ENCODE measurements around the gene RUVBL2.

The RUVBL2 gene

DNA sequence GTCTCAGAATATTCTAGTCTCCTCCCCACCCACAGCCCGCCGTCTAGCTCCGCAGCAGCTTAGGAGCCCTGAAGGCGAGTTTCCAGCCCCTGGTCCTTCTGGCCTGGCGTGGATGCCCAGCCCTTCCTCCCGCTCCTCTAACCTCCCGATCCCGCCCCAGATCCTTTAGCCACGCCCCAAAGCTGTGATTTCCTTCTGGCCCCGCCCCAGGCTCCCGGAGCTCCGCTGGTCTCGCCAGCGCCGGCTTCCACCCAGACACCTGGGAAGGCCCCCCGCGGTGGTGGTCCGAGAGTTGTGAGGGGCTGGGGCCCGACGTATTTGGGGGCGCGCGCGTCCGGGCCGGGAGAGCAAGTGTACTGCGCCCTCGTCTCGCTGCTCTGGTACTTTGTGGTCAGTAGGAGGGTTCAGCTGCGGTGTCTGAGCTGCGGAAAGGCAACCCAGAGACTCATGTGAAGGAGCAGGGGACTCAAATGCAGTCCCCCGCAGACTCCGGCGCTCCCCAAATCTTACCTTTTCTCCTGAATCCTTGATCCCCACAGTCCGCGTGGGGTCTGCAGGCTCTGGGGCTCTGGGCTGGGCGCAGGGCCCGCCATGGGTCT is 64.0 kb downstream of the RUVBL2 start, which contains the start of gene CGB7:
CGB7 (minus strand) TSS at position 114 of the 599 bp plus-strand sequence. CDS start 2,374 bp downstream, outside the sequence.
- Histone ChIP-seq H3K4me1 (ENCODE audit: control insufficient read depth, low read depth, low read length) (no peaks in the 10 kb centered on the region), H2AK5ac (ENCODE audit: low read length) (no peak within 1 kb of the TSS), H2BK5ac (ENCODE audit: low read length) (no peak within 1 kb of the TSS), H4K5ac (ENCODE audit: low read length) (no peak within 1 kb of the TSS), H3K56ac (ENCODE audit: low read length) (peak within 1 kb of the TSS; percentile 84), H3K27me3 (ENCODE audit: insufficient read depth, low read length, poor library complexity) (peaks cover 2% of the 10 kb centered on the region), H3K18ac (ENCODE audit: low read length) (no peak within 1 kb of the TSS), H3K23ac (ENCODE audit: low read length) (no peak within 1 kb of the TSS), H3K9ac (ENCODE audit: low read length) (peak within 1 kb of the TSS; percentile 65), H2BK120ac (ENCODE audit: low read depth, low read length) (no peak within 1 kb of the TSS), H3K79me1 (ENCODE audit: low read length) (no peaks in the 10 kb centered on the region), H3K27ac (ENCODE audit: low read depth, low read length) (no peak within 1 kb of the TSS), H3K4ac (ENCODE audit: low read depth, low read length) (no peak within 1 kb of the TSS), H2BK15ac (replicated peaks; ENCODE audit: low read depth) (no peak within 1 kb of the TSS), H4K8ac (ENCODE audit: low read depth, low read length) (no peak within 1 kb of the TSS), H3K4me3 (ENCODE audit: low read length) (no peak within 1 kb of the TSS), H3K36me3 (ENCODE audit: control insufficient read depth, insufficient read depth, low read length) (no peaks in the 10 kb centered on the region), H3K79me2 (ENCODE audit: control insufficient read depth, insufficient read depth, low read length) (no peaks in the 10 kb centered on the region), H3K4me2 (ENCODE audit: low read length) (peak within 1 kb of the TSS; percentile 38)
- DNase-seq: peak; percentile 69
- WGBS (ENCODE audit: extremely low coverage, insufficient coverage, low lambda C conversion rate): no CpG with 5 or more reads among the region's 38 CpGs

DNA sequence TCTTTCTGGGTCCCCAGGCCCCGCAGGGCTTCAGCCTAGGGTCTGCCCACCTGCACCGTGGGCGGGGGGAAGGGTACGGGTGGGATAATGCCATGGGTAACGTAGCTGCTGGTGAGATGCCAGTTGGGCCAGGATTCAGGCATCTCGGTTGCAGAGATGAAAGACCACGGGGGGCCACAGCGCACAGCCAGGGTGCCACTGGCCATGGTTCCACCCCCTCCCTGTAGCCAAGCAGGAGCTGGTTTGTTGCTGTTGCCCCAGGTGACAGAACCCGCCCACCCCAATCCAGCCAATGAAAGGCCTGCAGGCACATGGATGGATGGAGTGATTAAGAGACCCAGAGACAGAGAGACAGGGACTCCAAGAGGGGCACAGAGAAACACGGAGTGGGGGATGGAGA is 64.9 kb downstream of the RUVBL2 start:
- no peaks in the 10 kb centered on the region for H3K4me1 ChIP-seq (ENCODE audit: control insufficient read depth, low read depth, low read length)
- H3K36me3 ChIP-seq (ENCODE audit: control insufficient read depth, insufficient read depth, low read length): no peaks in the 10 kb centered on the region
- no peaks in the 10 kb centered on the region for H3K79me2 ChIP-seq (ENCODE audit: control insufficient read depth, insufficient read depth, low read length)
- H2BK120ac ChIP-seq (ENCODE audit: low read depth, low read length): no peak overlapping the region
- H2AK5ac ChIP-seq (ENCODE audit: low read length): no peak overlapping the region
- WGBS (ENCODE audit: extremely low coverage, insufficient coverage, low lambda C conversion rate): no CpG with 5 or more reads among the region's 10 CpGs
- H3K9ac ChIP-seq (ENCODE audit: low read length): no peak overlapping the region
- H3K79me1 ChIP-seq (ENCODE audit: low read length): no peaks in the 10 kb centered on the region
- H2BK5ac ChIP-seq (ENCODE audit: low read length): no peak overlapping the region
- DNase-seq: peak; percentile 41
- H4K5ac ChIP-seq (ENCODE audit: low read length): no peak overlapping the region
- H3K27ac ChIP-seq (ENCODE audit: low read depth, low read length): no peak overlapping the region
- H3K4me3 ChIP-seq (ENCODE audit: low read length): no peak overlapping the region
- peaks cover 2% of the 10 kb centered on the region for H3K27me3 ChIP-seq (ENCODE audit: insufficient read depth, low read length, poor library complexity)
- no peak overlapping the region for H3K4me2 ChIP-seq (ENCODE audit: low read length)
- no peak overlapping the region for H2BK15ac ChIP-seq (replicated peaks; ENCODE audit: low read depth)
- no peak overlapping the region for H3K4ac ChIP-seq (ENCODE audit: low read depth, low read length)
- no peak overlapping the region for H4K8ac ChIP-seq (ENCODE audit: low read depth, low read length)
- H3K56ac ChIP-seq (ENCODE audit: low read length): no peak overlapping the region
- no peak overlapping the region for H3K18ac ChIP-seq (ENCODE audit: low read length)
- no peak overlapping the region for H3K23ac ChIP-seq (ENCODE audit: low read length)

DNA sequence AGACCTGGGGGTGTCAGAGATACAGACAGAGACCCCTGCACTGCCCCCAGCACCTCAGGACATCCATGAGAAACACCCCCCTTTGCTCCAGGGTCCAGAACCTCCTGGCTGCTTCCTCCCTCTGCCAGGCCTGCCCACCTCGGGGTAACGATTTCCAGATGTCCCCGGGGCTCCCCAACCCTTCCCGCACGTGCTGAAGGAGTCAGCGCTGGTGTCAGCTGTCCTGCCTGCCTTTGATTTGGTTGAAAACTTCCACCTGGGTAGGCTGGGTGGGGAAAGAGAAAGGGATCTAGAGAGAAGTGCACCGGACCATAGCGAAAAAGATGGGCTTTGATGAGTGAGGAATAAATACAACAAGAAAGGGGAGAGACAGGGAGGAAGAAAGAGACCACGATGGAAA is 65.4 kb downstream of the RUVBL2 start:
- H3K23ac ChIP-seq (ENCODE audit: low read length): no peak overlapping the region
- no peak overlapping the region for H3K4ac ChIP-seq (ENCODE audit: low read depth, low read length)
- H4K8ac ChIP-seq (ENCODE audit: low read depth, low read length): no peak overlapping the region
- no peak overlapping the region for H2BK5ac ChIP-seq (ENCODE audit: low read length)
- no peak overlapping the region for H3K4me2 ChIP-seq (ENCODE audit: low read length)
- H3K27me3 ChIP-seq (ENCODE audit: insufficient read depth, low read length, poor library complexity): peaks cover 2% of the 10 kb centered on the region
- no peak overlapping the region for H2BK120ac ChIP-seq (ENCODE audit: low read depth, low read length)
- H3K56ac ChIP-seq (ENCODE audit: low read length): no peak overlapping the region
- no peaks in the 10 kb centered on the region for H3K79me2 ChIP-seq (ENCODE audit: control insufficient read depth, insufficient read depth, low read length)
- no peak overlapping the region for H3K4me3 ChIP-seq (ENCODE audit: low read length)
- H3K36me3 ChIP-seq (ENCODE audit: control insufficient read depth, insufficient read depth, low read length): no peaks in the 10 kb centered on the region
- H2BK15ac ChIP-seq (replicated peaks; ENCODE audit: low read depth): no peak overlapping the region
- H4K5ac ChIP-seq (ENCODE audit: low read length): no peak overlapping the region
- WGBS (ENCODE audit: extremely low coverage, insufficient coverage, low lambda C conversion rate): no CpG with 5 or more reads among the region's 9 CpGs
- no peaks in the 10 kb centered on the region for H3K79me1 ChIP-seq (ENCODE audit: low read length)
- no peaks in the 10 kb centered on the region for H3K4me1 ChIP-seq (ENCODE audit: control insufficient read depth, low read depth, low read length)
- no peak overlapping the region for H3K9ac ChIP-seq (ENCODE audit: low read length)
- H3K27ac ChIP-seq (ENCODE audit: low read depth, low read length): no peak overlapping the region
- no peak overlapping the region for H3K18ac ChIP-seq (ENCODE audit: low read length)
- no peak for DNase-seq
- no peak overlapping the region for H2AK5ac ChIP-seq (ENCODE audit: low read length)

DNA sequence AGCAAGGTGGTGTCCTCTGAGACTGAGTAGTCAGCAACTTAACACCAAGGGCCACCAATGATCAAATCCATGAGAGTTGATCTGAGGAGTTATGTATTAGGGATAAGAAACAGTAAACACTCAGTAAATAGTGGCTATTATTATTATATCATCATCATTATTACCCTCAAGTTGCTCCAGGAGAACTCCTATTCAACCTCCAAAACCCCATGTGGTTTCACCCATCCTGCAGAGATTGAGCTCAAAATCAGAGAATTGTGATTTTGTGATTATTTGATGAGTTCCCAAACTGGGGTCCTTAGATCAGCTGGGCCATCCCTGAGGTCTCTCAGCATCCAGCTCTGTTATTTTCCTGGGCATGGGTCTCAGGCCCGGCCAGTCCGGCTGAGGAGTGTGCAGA is 67.3 kb downstream of the RUVBL2 start:
- H3K23ac ChIP-seq (ENCODE audit: low read length): no peak overlapping the region
- no peaks in the 10 kb centered on the region for H3K79me1 ChIP-seq (ENCODE audit: low read length)
- H3K18ac ChIP-seq (ENCODE audit: low read length): no peak overlapping the region
- H2BK120ac ChIP-seq (ENCODE audit: low read depth, low read length): no peak overlapping the region
- no peak for DNase-seq
- no peak overlapping the region for H3K4me3 ChIP-seq (ENCODE audit: low read length)
- no CpG with 5 or more reads among the region's 2 CpGs for WGBS (ENCODE audit: extremely low coverage, insufficient coverage, low lambda C conversion rate)
- no peak overlapping the region for H2BK15ac ChIP-seq (replicated peaks; ENCODE audit: low read depth)
- peaks cover 6% of the 10 kb centered on the region for H3K4me1 ChIP-seq (ENCODE audit: control insufficient read depth, low read depth, low read length)
- no peak overlapping the region for H2AK5ac ChIP-seq (ENCODE audit: low read length)
- peaks cover 2% of the 10 kb centered on the region for H3K27me3 ChIP-seq (ENCODE audit: insufficient read depth, low read length, poor library complexity)
- no peak overlapping the region for H3K56ac ChIP-seq (ENCODE audit: low read length)
- H4K5ac ChIP-seq (ENCODE audit: low read length): no peak overlapping the region
- H3K79me2 ChIP-seq (ENCODE audit: control insufficient read depth, insufficient read depth, low read length): no peaks in the 10 kb centered on the region
- H3K4me2 ChIP-seq (ENCODE audit: low read length): no peak overlapping the region
- H4K8ac ChIP-seq (ENCODE audit: low read depth, low read length): no peak overlapping the region
- no peaks in the 10 kb centered on the region for H3K36me3 ChIP-seq (ENCODE audit: control insufficient read depth, insufficient read depth, low read length)
- no peak overlapping the region for H3K4ac ChIP-seq (ENCODE audit: low read depth, low read length)
- no peak overlapping the region for H3K9ac ChIP-seq (ENCODE audit: low read length)
- H3K27ac ChIP-seq (ENCODE audit: low read depth, low read length): no peak overlapping the region
- H2BK5ac ChIP-seq (ENCODE audit: low read length): no peak overlapping the region

DNA sequence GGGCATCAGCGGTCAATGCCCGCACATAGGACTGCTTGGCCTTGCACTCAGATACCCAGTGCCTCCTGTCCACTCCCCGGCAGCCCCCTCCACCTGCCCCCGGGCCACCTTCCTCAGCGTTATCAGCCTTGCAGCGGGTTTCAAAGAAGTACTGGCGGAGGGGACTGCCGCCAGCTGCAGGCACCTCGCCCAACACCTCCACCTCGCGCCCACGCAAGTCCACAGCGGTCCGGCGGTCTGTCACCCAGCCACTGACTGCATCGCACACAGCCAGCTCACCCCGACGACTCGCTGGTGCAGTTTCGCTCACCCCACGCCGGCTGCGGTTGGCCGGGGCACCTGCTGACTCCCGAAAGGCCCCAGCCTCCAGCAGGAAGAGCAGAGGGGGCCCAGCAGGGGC is 67.8 kb downstream of the RUVBL2 start:
- WGBS (ENCODE audit: extremely low coverage, insufficient coverage, low lambda C conversion rate): no CpG with 5 or more reads among the region's 25 CpGs
- Histone ChIP-seq H4K8ac (ENCODE audit: low read depth, low read length) (no peak overlapping the region), H3K4ac (ENCODE audit: low read depth, low read length) (no peak overlapping the region), H2BK5ac (ENCODE audit: low read length) (no peak overlapping the region), H2AK5ac (ENCODE audit: low read length) (no peak overlapping the region), H3K36me3 (ENCODE audit: control insufficient read depth, insufficient read depth, low read length) (no peaks in the 10 kb centered on the region), H3K4me3 (ENCODE audit: low read length) (no peak overlapping the region), H3K4me2 (ENCODE audit: low read length) (no peak overlapping the region), H2BK120ac (ENCODE audit: low read depth, low read length) (no peak overlapping the region), H4K5ac (ENCODE audit: low read length) (no peak overlapping the region), H3K27ac (ENCODE audit: low read depth, low read length) (no peak overlapping the region), H3K18ac (ENCODE audit: low read length) (no peak overlapping the region), H3K79me1 (ENCODE audit: low read length) (no peaks in the 10 kb centered on the region), H3K4me1 (ENCODE audit: control insufficient read depth, low read depth, low read length) (peaks cover 6% of the 10 kb centered on the region), H3K79me2 (ENCODE audit: control insufficient read depth, insufficient read depth, low read length) (no peaks in the 10 kb centered on the region), H3K9ac (ENCODE audit: low read length) (no peak overlapping the region), H2BK15ac (replicated peaks; ENCODE audit: low read depth) (no peak overlapping the region), H3K27me3 (ENCODE audit: insufficient read depth, low read length, poor library complexity) (peaks cover 2% of the 10 kb centered on the region), H3K56ac (ENCODE audit: low read length) (no peak overlapping the region), H3K23ac (ENCODE audit: low read length) (no peak overlapping the region)
- DNase-seq: no peak

GRCh38 chr19:49064029-49064629 is 70.4 kb downstream of the RUVBL2 start:
- Histone ChIP-seq H2BK5ac (ENCODE audit: low read length) (no peak overlapping the region), H3K4me3 (ENCODE audit: low read length) (no peak overlapping the region), H2BK15ac (replicated peaks; ENCODE audit: low read depth) (no peak overlapping the region), H3K23ac (ENCODE audit: low read length) (no peak overlapping the region), H3K18ac (ENCODE audit: low read length) (no peak overlapping the region), H3K56ac (ENCODE audit: low read length) (peak overlapping the region; percentile 60), H3K36me3 (ENCODE audit: control insufficient read depth, insufficient read depth, low read length) (no peaks in the 10 kb centered on the region), H3K4ac (ENCODE audit: low read depth, low read length) (no peak overlapping the region), H3K27ac (ENCODE audit: low read depth, low read length) (no peak overlapping the region), H2AK5ac (ENCODE audit: low read length) (peak overlapping the region; percentile 24), H3K4me1 (ENCODE audit: control insufficient read depth, low read depth, low read length) (peaks cover 6% of the 10 kb centered on the region), H3K79me2 (ENCODE audit: control insufficient read depth, insufficient read depth, low read length) (no peaks in the 10 kb centered on the region), H3K4me2 (ENCODE audit: low read length) (no peak overlapping the region), H4K5ac (ENCODE audit: low read length) (no peak overlapping the region), H3K79me1 (ENCODE audit: low read length) (no peaks in the 10 kb centered on the region), H3K27me3 (ENCODE audit: insufficient read depth, low read length, poor library complexity) (no peaks in the 10 kb centered on the region), H4K8ac (ENCODE audit: low read depth, low read length) (no peak overlapping the region), H2BK120ac (ENCODE audit: low read depth, low read length) (no peak overlapping the region), H3K9ac (ENCODE audit: low read length) (peak overlapping the region; percentile 50)
- WGBS (ENCODE audit: extremely low coverage, insufficient coverage, low lambda C conversion rate): no CpG with 5 or more reads among the region's 10 CpGs
- DNase-seq: peak; percentile 29

All from mesendoderm (in vitro differentiated cells).